Hematopoietic multipotent progenitor cell treated with erythropoietin and hydrocortisone succinate and interleukin-3 and kit ligand, for 15 days (in vitro differentiated cells): ENCODE measurements around the gene PPP1R17.

Experiments
- DNase-seq: peaks from one replicate; pipeline ENCODE4 v3.0.0-alpha.2; 2015; ENCODE audit warnings: low spot score

The PPP1R17 gene

DNA sequence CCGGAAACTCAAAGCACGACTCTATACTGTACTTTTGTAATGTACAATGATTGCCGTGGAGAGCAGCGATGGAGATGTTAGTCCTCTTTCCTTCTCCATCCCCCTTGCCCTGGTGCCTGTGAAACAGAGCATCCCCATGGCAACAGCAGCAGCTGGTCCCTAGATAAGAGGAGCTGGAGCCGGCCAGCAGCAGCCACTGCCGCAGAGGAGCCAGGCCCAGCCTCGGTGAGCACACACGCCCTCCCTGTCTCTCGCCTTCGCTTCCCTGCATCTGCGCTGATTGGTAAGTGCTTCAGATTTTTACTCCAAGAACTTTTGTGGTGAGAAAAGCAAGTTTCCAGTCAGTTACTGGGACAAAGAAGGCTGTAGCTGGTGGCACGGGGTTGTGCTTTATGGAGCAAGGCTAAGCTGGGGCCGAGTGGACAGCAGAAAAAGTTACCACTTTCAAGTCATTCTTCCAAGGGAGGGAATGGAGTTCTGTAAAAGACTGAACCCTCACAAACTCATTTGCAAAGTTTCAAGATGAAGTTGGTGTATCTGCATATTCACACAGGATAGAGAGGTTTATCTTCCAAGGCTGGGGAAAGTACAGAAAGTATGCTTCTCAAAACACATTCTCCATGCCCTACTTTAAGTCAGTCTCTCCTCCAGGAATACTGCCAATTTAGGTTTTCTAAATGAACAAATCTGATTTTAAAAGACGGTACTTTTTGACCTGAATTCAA lies at the start of gene PPP1R17:
Gene PPP1R17 (plus strand): TSS at position 192 of the 725 bp plus-strand sequence. CDS start 5,227 bp downstream, outside the sequence.
- DNase-seq = no peak

DNA sequence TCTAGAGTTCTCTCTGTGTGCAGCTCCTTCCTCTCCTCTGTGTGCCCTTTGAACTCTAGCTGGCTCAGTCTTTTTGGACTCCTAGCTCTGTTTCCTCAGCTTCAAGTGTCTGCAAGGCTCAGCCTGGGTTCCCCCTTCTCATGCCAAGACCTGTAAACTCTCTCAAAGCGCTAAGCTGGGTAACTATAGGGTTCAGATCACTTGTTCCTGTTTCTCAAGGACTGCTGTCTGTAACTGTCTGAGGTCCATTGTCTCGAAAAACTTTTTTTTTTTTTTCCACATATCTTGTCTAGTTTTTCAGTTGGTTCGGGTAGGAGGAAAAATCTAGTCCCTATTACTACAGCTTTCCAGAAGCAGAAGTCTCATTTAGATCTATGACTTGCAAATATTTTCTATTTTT lies 46.6 kb upstream of the PPP1R17 start:
- no peak for DNase-seq

DNA sequence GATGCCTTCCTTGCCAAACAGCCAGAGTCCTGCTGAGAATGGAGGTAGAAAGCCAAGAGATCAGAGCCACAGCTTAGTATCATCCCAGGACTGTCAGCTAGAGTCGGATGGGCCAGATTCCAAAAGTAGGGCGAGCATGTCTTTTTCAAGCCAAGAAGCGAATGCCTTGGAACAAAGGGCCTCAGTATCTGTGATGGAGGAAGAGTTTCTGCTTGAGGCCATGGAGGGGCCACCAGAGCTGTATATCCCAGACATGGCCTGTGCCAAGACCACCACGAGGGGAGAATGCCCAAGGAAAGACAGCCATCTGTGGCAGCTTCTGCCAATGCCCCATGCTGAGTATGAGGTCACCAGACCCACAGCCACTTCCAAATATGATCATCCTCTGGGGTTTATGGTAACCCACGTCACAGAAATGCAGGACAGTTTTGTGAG lies 44.3 kb upstream of the PPP1R17 start:
- DNase-seq = no peak

DNA sequence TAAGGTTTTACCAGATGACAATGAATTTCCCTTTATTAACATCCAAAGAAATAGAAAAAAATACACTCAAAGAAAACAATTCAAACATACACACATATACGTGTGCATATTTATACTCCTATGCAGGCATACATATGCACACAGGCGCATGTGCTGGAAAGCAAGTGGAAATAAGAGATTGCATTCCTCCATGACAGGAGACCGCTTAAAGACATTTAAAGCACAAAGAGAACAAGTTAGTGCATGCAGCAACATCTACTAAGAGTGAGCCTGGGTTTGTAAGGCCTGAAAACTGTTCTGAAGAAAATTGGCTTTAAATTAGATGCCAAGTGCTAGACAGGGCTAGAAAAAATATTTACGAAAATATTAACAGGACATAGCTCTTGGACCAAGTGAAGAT lies 40.1 kb upstream of the PPP1R17 start:
- DNase-seq = no peak

DNA sequence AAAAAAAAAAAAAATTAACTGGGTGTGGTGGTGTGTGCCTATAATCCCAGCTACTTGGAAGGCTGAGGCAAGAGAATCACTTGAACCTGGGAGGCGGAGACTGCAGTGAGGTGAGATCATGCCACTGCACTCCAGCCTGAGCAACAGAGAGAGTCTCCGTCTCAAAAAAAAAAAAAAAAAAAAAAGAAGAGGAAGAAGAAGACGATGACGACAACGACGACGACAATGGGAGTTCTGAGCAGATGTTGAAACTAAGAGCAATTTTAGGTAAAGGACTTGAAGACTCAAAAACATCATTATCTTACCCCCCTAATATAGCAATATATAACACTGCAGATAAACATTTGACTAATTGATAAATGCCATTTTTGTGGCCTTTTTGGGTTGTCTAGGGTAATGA lies 39.5 kb upstream of the PPP1R17 start:
- no peak for DNase-seq

DNA sequence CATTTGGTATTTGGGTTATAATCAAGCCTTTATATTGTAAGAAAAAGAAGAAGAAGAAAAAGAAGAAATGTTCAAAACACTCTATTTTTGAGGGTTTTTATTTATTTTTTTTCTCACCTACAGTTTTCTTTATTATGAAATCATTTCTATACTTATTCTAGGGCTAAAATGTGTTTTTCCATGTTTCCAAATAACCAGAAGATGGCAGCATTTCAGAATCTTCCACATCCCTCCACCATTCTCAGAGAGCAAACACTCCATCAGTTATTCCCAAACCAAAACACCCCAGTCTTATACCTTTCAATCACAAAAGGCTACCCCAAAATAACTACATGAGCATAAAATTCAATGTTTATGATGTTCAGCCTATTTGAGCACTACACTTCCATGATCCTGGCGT lies 38.7 kb upstream of the PPP1R17 start:
- no peak for DNase-seq

DNA sequence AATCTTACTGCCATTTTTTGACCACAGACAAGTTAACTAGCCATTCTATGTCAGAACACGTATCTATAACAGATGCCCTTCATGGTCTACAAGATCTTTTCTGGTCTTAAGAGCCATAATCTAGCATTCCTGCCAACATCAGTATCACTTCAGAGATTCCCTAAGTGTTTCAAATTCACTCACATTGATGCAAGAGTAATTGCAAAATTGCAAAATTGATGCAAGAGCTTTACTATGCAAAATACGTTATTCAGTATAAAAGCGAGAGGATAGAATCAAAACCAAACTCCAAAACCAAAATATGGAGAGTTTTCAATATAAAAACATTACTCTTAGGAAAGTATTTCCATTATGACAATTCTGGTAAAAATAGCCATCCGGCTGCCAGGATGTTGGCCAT lies 38.1 kb upstream of the PPP1R17 start:
- DNase-seq = no peak

DNA sequence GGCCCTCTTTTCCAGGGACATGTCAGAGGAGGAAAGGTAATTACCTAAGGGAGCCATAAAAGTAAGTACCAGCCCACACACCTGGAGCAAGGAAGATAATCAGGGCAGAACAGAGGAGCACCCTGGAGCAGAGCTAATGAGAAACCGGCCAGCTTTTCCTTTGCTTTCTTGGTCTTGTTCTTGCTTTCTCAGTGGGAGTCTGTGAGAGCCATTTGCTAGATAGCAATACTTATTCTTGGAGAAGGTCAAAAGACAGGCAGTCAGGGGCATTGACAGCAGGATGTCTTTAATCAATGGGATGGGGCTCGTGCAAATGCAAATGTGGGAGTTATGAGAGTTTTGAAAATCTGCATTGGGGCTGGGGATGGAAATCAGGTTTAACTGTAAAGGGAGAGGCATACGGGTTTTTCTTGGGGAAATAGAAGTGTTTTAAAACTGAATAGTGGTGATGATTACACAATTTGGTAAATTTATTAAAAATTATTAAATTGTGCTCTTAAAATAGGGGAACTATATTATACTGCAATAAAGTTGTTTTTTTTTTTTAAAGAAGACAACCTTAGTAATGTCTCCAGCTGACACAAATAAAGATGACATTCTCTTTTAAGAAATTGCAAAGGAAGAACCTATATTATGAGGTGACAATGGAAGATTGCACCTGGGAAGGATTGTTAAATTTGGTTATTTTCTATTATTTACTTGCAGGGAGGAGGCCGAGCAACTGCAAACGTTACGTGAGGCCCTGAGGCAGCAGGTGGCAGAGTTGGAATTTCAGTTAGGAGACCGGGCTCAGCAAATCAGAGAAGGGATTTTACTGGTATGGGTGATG lies 35.6 kb upstream of the PPP1R17 start:
- DNase-seq = no peak

DNA sequence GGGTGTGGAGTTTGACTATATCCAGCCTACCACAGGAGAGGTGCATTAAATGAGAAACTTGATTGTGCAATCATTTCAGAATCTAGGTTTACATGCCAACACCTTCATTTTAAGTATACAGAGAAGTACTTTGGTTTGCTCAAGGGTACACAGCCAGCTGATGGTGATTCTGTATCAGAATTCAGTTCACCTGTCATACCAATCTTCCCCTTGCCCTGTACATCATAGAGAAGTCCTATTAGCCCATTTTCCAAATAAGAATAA lies 35.0 kb upstream of the PPP1R17 start:
- DNase-seq = no peak

DNA sequence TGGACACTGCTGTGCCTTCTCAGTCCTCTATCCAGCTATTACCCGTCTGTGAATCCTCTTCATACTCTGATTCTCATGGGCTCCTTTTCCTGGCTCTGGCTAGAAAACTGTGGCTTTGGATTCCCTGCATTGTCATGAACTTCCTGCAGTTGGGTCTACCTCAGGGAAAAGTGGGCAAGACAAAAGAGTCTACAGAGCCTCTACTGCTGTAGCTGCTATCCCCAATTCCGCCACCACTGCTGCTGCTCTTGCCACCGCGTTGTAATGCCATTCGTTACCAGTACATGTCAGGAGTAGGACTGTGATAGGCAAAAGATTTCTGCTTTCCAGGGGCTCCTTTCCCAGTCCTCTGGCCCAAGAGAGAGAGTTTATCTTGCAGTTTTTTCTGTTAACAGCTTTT lies 23.9 kb upstream of the PPP1R17 start:
- no peak for DNase-seq

DNA sequence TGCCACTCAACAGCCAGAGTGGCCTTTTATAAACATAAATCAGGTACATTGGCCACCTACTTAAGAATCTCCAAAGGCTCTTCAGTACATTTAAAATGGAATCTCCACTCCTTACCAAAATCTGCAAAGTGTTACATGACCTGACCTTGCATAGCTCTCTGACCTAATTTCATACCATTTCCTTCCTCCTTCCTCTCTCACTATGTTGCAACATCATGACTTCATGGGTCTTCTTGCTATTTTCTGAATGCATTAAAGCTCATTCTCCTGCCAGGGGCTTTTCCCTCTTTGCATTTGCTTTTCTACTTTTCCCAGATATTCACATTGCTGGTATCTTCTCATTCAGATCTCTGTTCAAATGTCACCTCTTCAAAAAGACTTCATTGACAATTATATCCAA lies 22.1 kb upstream of the PPP1R17 start:
- no peak for DNase-seq

DNA sequence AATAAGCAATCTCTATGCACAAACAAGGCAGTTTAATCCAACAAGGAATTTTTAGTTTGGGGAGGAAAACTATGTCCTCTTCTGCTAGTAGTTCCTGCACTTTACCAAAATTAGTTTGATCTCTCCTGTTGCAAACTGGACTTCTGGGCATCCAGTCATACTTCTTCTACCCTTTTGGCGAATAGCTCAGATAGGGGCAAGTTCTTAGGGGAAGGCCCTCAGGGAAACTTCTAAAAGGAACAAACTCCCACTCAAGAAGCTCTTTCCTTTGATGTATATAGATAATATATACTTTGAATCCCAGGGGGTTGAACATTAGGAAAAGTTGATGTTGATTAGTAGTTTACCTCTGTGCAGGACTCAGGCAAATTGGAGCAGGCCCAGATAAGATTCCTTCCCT lies 21.5 kb upstream of the PPP1R17 start:
- DNase-seq = no peak

DNA sequence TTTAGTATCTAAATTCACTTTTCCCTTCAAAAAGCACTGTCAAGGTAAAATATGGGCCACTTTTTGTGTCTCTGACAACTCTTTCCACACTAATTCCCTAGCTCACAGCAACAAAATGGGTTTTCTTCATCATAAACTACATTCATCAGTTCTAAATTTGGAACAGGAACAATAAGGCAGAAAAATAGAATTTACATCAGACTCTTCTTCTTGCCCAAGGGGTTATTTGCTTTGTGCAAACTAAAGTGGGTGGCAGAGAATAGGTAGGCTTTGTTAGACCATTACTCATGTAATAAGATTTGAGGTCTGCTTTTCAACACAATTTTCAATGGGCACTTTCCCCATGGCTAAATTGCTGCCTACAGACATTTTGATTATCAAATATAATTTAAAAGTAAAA lies 17.6 kb upstream of the PPP1R17 start:
- no peak for DNase-seq

DNA sequence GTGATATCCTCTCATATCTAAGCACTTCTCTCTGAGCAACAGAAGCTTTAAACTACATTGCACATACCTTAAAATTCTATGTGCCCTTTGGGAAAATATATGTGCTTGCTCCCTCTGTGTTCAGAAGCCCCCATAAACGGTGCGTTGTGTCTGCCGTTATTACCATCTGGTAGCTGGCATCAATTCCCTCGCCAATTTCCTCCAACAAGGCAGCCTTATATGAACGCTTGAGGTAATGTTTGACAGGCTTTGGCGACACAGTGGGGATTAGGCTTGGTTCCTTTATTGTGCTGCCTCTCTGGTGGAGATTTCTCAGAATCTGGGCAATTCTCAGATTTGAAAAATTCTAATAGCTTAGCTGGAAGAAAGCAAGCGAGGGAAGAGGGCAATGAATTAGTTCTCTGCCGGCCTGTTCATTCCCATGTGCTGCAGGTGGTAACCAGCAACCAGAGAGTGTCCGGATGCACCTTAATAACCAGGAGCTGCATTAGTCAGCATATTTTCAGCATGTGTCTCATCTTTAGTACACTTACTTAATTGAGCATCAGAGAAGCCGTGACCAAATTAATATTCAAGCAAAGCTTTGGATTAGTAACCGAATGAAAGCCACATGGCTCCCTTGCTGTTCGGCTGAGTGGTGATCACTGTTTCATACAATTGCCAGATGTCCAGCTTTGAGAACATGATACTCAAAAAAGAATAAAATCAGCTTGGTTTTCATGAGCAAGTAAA lies 7.3 kb upstream of the PPP1R17 start:
- no peak for DNase-seq

DNA sequence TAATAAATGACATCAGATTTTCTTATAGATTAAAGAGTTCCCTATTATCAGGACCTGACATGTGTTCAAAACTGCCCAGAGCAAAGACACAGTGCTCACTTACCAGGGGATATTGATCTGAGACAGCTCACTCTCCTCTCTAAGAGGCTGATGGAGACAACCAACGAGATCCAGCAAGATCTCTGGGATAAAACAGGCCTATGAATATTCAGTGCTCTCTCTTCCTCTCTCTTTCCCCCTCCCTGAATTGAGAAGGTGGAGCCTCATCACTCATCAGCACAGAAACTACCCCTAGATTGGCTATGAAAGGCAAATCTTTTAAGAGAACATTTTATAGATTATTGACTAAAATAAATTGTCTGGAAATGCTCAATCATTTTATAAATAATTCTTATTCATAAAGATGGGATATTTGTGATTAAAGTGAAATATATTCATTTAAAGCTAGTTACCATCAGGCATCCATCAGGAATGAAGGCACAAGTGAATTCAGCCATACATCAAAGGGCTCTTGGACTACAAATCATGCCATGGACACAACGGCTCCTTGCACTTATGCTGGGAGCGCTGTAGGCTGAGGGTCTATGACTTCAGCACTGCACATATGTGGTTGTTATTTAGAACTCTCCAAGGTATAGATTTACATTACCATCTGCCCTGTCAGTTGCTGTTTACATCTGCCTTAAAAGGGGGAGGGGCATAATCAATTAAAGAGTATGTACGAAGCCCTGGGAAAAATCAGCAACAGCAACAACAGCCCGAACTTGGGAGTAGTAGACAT lies 3.4 kb upstream of the PPP1R17 start:
- no peak for DNase-seq

DNA sequence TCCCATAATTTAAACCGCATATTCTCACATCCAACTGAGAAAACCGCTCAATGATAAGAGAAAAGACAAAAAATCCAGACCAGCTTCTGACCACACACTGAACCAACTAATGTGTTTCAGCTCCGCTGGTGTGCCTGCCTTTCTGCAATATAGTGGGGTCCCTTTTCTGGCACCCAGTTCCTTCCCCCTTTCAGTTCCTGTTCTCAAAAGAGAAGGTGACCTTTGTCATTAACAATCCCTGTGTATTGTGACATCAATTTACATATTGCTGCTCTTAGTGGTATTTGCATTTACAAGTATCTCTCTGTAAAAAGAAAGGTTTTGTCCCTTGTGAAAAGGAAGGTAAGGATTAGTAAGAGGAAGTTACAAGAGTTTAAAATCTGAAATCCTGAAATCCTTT lies 1.4 kb downstream of the PPP1R17 start:
- DNase-seq = no peak

DNA sequence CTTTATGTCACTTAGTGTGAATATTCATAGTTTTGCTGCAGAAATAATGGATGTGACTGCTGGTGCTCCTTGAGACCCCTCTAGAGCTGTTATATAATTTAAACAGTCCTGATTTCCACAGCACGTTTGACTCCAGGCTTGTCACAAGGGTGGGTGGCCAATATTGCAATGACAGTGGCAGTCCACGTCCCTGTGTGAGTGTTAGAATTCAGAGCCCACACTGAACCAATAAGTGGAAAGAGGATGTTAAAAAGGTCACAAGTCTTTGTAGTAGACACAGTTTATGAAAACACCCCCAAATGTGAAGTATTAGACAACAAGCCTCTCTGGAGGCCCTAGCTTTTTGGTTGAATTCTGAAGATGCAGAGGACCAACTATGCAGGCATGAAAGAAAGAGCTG lies 2.0 kb downstream of the PPP1R17 start:
- DNase-seq = no peak

DNA sequence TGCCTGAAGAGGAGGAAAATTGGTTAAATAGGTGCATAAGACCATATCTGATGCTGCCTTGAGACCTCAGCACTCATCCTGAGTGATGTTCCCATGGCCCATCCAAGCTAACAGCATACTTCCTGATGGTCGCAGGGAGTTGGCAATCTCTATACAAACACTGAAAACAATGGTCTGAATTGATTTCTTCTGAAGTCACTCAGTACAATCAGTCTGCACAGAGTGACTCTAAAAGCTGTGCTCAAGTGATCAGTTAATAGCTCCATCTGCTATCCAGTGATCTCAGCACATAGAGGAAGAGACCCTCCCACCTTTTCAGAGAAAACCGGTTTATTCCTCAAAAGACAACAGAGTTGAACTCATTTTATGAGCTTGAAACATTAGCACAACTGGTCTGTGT lies 3.9 kb downstream of the PPP1R17 start:
- no peak for DNase-seq

DNA sequence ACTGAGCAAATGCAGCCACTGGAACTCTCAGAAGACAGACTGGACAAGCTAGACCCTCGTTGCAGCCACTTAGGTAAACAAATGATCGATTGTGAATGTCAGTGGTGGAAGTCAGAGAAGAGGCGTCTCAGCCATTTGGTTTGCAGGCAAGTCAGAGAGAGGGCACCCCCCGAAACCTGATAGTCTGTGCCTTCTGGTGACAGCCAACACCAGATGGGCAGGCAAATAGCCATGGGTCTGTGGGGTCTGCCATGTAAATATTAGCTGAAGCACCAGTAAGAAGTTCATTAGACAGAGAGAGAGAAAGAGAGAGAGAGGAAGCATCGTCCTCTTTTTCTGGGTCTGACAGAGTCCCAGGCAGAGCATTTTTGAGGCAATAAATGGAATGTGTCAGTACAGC lies 5.4 kb downstream of the PPP1R17 start:
- DNase-seq = no peak

DNA sequence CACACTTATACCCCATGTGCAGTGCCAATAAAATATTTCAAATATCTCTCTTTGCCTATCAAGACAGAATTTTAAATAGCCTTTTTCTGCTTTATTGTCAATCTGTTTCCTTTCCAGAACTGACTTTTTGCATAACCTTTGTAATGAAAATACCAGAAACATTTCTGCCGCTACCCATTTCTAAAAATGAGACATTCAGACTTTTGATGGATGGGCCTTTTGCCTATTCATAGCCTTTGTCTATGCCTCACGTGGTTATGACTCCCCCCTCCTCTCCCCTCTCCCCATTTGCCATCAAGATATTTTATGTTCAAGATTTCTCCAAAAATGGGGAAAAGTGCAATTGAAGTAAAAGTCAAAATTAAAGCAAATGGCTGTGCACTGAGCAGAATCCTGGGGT lies 5.9 kb downstream of the PPP1R17 start:
- no peak for DNase-seq

DNA sequence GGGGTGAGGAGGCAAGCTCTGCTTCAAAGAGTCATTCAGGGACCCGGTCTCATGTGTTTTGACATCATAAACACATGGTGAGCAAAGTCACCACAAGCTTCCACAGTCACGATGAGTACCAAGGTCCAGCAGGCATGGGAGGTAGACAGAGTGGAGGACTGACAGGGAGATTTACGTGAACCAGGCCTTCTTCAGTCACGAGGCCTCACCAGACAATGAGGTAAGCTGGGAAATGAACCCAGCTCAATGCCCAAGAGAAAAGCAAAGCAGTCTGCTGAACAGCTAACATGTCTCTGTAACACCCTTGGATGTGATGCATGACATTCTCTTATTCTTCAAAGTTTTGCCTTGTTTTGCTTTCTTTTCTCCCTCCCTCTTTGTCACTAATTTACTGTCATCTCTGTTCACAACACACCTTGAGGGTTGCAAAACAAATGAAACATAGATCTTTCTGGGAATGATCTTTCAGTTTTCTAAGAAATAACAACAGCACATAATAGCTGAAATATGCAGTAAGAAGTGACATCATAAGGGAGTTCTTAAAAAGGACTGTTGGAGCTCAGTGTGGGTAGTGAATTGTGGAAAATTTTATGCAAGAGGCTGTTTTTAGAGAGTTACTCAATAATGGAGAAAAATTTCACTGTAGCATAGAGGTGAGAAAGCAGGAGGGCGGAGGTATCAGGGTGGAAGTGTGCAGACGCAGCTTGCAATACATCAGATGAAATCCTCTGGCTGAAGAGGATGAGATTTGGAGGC lies 9.0 kb downstream of the PPP1R17 start:
- DNase-seq = no peak

DNA sequence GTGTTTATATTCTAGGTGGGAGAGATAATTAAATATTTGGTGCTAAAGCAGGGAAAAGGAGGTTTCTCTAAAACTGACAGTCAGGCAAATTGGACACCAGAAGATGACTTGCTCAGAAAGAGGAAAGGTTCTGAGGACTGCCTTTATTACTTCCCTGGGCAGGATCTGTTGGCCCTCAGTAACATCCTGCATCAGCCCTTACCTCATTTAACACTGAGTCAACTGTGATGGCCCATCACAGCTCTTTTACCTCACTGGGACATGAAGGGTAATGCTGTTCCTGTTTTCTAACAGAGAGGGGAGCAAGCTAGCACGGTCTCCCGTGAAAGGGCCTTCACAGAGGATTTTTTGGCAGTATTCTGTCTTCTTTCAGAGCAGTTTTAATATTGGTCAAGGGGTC lies 12.0 kb downstream of the PPP1R17 start:
- DNase-seq = no peak
